ENCODE data around the gene SP6. TPM values are rescaled to one million over a fixed set of nuclear protein-coding genes. Genes with fewer than 3 reads are reported as not detected.

SP6 gene
- total and polyA plus RNA-seq, 2 of the 8 experiments (the other 6 are each of a cell fraction or from before 2014, with no cell fraction given): 1.2 to 1.5 TPM

- Histone ChIP-seq H2BK5ac (ENCODE audit: low read depth, low read length) (no peak overlapping the region), H3K4me2 (ENCODE audit: insufficient read depth in 1 of 2, low read depth in 2 of 2, low read length in 2 of 2) (no peak overlapping the region)
- CTCF ChIA-PET (ENCODE audit: partially characterized antibody): interaction anchor here (0.6 to 5.6 kb wide), 22 partner anchors 9 to 1896 kb away, joined by 3 to 57 read pairs (median 4); partner anchors contain the start of genes SCRN2 and TBX21
- TF ChIP-seq POLR2AphosphoS5 (IDR thresholded peaks at IDR 0.05; ENCODE audit: low read depth, low read length): no peak
- no peak for TF ChIP-seq TBP (IDR thresholded peaks at IDR 0.05; ENCODE audit: low read depth, low read length)
- TF ChIP-seq NRF1 (IDR thresholded peaks at IDR 0.05; ENCODE audit: low read depth, low read length): no peak
- no peak for TF ChIP-seq PHF8 (conservative IDR thresholded peaks at IDR 0.05; ENCODE audit: low read depth, low read length)
- no peak for TF ChIP-seq ATF2 (IDR thresholded peaks at IDR 0.05; ENCODE audit: low read length)
- TF ChIP-seq, protein P1, sequence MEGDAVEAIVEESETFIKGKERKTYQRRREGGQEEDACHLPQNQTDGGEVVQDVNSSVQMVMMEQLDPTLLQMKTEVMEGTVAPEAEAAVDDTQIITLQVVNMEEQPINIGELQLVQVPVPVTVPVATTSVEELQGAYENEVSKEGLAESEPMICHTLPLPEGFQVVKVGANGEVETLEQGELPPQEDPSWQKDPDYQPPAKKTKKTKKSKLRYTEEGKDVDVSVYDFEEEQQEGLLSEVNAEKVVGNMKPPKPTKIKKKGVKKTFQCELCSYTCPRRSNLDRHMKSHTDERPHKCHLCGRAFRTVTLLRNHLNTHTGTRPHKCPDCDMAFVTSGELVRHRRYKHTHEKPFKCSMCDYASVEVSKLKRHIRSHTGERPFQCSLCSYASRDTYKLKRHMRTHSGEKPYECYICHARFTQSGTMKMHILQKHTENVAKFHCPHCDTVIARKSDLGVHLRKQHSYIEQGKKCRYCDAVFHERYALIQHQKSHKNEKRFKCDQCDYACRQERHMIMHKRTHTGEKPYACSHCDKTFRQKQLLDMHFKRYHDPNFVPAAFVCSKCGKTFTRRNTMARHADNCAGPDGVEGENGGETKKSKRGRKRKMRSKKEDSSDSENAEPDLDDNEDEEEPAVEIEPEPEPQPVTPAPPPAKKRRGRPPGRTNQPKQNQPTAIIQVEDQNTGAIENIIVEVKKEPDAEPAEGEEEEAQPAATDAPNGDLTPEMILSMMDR (IDR thresholded peaks at IDR 0.05; ENCODE audit: control extremely low read depth in 1 of 3, insufficient read depth in 1 of 3, low read depth in 1 of 3, low read length in 3 of 3): no peak
- no peak for TF ChIP-seq BRCA1 (IDR thresholded peaks at IDR 0.05; ENCODE audit: low read depth, low read length)
- TF ChIP-seq POLR2A (IDR thresholded peaks at IDR 0.05; ENCODE audit: control extremely low read depth in 1 of 2, low read depth in 2 of 2, low read length in 2 of 2): no peak
- no peak for TF ChIP-seq EP300 (IDR thresholded peaks at IDR 0.05; ENCODE audit: borderline replicate concordance in 1 of 2, low read depth in 2 of 2, low read length in 2 of 2)
- TF ChIP-seq BACH1 (IDR thresholded peaks at IDR 0.05; ENCODE audit: low read length): no peak
These were observed 49.1 kb downstream of the SP6 start for GRCh38 chr17:47801906-47802305.

More at GRCh38 chr17:47801906-47802305, 49.1 kb downstream of the SP6 start:
- POLR2A ChIA-PET (ENCODE audit: partially characterized antibody): interaction anchor here (0.8 to 1.2 kb wide), 2 partner anchors 11 to 12 kb away, joined by 4 to 5 read pairs; no protein-coding TSS in a partner anchor
- no peaks in the 10 kb centered on the region for H3K36me3 ChIP-seq (ENCODE audit: control insufficient read depth in 2 of 4, insufficient read depth in 4 of 4, low read length in 3 of 4)
- no peak overlapping the region for H3K27ac ChIP-seq (ENCODE audit: low read depth, low read length)
- H3K4me1 ChIP-seq (replicated peaks in 1 of 4; ENCODE audit: control insufficient read depth in 3 of 4, insufficient read depth in 4 of 4, low read length in 3 of 4): no peaks in the 10 kb centered on the region
- no peak for FAIRE-seq
- H3K4ac ChIP-seq (replicated peaks; ENCODE audit: insufficient read length, low read depth, low read length): no peak overlapping the region
- no peaks in the 10 kb centered on the region for H3K9me3 ChIP-seq (ENCODE audit: insufficient read depth in 2 of 2, low read depth in 1 of 2, low read length in 1 of 2)
- H3K23me2 ChIP-seq (ENCODE audit: low read depth, low read length): no peaks in the 10 kb centered on the region
- H3K9ac ChIP-seq (replicated peaks in 1 of 4; ENCODE audit: extremely low read depth in 1 of 4, low read depth in 3 of 4, low read length in 3 of 4): no peak overlapping the region; a peak in 1 of 7 replicates
- no peak overlapping the region for H2BK15ac ChIP-seq (ENCODE audit: low read length)
- H3K4me3 ChIP-seq (ENCODE audit: extremely low read depth in 1 of 4, insufficient read depth in 2 of 4, low read depth in 3 of 4, low read length in 4 of 4): no peak overlapping the region
- no peaks in the 10 kb centered on the region for H3K79me2 ChIP-seq (ENCODE audit: control insufficient read depth in 1 of 2, insufficient read depth in 2 of 2, low read length in 2 of 2)
- H3K23ac ChIP-seq (ENCODE audit: insufficient read length): no peak overlapping the region
- H2AK5ac ChIP-seq (ENCODE audit: low read depth, low read length): no peak overlapping the region
- H3K56ac ChIP-seq (replicated peaks; ENCODE audit: insufficient read length, low read depth, low read length): no peak overlapping the region
- no peak overlapping the region for H4K5ac ChIP-seq (ENCODE audit: insufficient read length, low read depth, low read length)
- 56% methylated on average over 6 of the region's 6 CpGs; no CpG with 5 or more reads in 1 of the 2 experiments for WGBS, 2 experiments (ENCODE audit: extremely low coverage in 1 of 2, insufficient coverage in 1 of 2, insufficient read length in 1 of 2, insufficient replicate concordance in 2 of 2, low coverage in 1 of 2, low lambda C conversion rate in 2 of 2, missing lambda C conversion rate in 1 of 2)
- DNase-seq (ENCODE audit: low read depth in 1 of 2, low spot score in 2 of 2): no peak
- H4K8ac ChIP-seq (ENCODE audit: extremely low read depth, insufficient read depth, low read length): no peak overlapping the region
- H2BK120ac ChIP-seq (replicated peaks; ENCODE audit: low read depth, low read length): no peak overlapping the region
- H2BK12ac ChIP-seq (ENCODE audit: low read depth, low read length): no peak overlapping the region
- H4K20me1 ChIP-seq (replicated peaks in 1 of 2; ENCODE audit: control insufficient read depth in 1 of 2, insufficient read depth in 2 of 2, low read length in 2 of 2): peaks cover 0 to 2% of the 10 kb centered on the region in 2 experiments
- H2BK20ac ChIP-seq (ENCODE audit: low read length): no peak overlapping the region
- H2AFZ ChIP-seq (ENCODE audit: low read length): no peak overlapping the region
- H4K91ac ChIP-seq (replicated peaks; ENCODE audit: insufficient read length, low read length): no peak overlapping the region
- no peaks in the 10 kb centered on the region for H3K79me1 ChIP-seq (ENCODE audit: low read depth, low read length)
- no peak overlapping the region for H3K14ac ChIP-seq (ENCODE audit: insufficient read length)
- H3K18ac ChIP-seq (ENCODE audit: extremely low read depth, low read length): no peak overlapping the region
- no peaks in the 10 kb centered on the region for H3K27me3 ChIP-seq (replicated peaks in 1 of 4; ENCODE audit: control insufficient read depth in 3 of 4, extremely low read depth in 1 of 4, insufficient read depth in 3 of 4, low read length in 3 of 4)

Data from H1 (cell line).